ENCODE results near the gene EDN2.

Gene EDN2

GRCh38 chr1:41516168-41517061 lies 31.9 kb upstream of the EDN2 start:
- peak; percentile 58 for DNase-seq

DNA sequence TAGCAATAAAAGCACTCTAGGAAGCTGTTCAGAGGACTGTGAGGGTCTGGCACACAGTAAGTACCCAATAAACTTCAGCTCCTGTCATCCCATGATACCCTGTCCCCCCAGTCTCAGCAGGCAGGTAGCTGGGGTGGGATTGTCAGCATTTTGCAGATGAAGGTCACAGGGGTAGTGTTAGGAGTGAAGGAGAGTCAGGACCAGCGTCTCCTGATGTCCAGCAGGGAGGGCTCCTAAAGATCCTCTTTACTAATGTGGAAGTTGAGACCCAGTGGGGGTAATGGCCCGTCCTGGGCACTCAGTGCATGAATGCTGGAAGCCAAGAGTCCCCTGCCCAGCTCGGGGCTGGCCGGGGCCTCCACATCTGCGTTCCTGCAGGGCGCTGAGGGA lies 31.3 kb upstream of the EDN2 start:
- no peak for DNase-seq

GRCh38 chr1:41515131-41515678 lies 30.7 kb upstream of the EDN2 start:
- no peak for DNase-seq

GRCh38 chr1:41514381-41514780 lies 29.9 kb upstream of the EDN2 start:
- no peak for DNase-seq

DNA sequence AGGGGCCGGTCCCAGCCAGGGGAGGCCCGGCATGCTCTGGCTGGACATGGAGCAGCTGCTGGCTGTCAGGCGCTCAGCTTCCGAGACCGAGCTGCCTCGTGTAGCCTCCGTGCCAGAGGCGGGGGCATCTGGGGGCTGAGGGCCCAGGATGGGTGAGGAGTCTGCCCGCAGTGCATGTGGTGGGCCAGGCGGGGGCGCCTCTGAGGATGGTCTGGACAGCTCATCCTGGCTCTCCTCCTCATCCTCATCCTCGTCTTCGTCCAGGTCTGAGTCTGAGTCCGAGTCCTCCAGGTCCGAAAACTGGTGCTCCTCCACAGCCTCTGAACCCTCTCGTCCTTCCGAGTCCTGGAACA lies 28.9 kb upstream of the EDN2 start:
- DNase-seq = no peak

- DNase-seq = no peak
These were observed 28.4 kb upstream of the EDN2 start for GRCh38 chr1:41512701-41513382.

DNA sequence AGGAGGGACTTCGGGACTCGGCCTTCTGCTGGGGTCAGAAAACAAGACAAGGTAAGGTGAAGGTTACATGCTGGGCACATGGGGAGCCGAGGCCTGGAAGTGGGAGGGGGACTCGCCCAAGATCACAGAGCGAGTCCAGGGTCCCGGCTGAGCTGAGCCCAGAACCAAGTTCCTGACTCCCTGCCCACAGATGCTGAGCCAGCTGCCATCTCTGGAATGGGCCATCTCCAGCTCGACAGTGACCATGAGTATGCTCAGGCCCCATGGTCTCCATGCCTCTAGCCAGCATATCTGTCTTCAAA lies 26.7 kb upstream of the EDN2 start:
- no peak for DNase-seq

DNA sequence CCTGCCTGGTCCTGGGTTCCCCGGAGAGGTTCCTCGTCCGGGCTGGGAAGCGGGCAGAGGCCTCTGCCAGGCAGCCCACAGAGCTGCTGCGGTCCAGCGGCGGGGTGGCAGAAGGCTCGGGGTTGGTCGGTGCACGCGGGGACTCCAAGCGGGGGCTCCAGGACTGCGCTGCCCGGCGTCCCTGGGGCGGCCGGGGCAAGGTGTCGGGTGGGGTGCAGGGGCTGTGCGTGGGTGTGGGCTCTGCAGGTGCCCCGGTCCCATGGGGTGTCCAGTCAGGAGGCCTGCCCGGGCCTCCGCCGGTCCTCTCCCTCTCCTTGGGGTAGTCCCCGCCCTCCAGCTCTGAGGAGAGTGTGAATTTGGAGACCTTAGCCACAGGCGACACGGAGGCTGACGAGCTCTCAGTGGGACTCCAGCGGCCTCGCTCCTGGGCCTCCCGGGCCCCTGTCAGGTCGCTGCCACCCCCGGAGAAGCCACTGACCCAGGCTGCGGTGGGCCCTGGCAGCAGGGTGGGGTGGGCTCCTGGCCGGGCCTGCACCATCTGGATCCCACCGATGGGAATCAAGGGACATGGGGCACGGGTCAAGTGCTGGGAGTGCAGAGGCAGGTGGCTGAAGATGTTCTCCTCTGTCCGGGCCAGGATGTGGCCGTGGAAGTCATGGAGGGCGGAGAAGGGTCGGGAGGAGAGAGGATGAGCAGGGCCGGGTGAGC lies 26.2 kb upstream of the EDN2 start:
- DNase-seq = no peak

DNA sequence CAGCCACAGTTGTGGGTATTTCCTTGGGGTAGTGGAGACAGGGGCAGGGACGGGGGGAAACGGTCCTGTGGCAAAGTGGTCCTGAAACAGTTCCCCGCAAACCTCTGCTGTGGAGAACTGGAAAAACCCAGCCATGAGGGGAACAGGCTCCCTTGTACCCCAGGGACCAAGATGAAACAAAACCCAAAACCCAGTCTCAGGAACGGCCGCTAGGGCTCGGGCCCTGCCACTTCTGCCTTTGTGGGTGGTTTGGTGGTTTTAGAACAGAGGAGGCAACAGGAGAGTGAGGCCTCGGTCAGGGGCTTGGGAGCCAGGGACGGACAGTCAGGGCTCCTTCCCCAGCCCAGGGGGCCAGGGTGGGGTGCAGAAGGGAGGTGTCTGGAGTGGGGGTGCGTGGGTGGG lies 24.8 kb upstream of the EDN2 start:
- no peak for DNase-seq

DNA sequence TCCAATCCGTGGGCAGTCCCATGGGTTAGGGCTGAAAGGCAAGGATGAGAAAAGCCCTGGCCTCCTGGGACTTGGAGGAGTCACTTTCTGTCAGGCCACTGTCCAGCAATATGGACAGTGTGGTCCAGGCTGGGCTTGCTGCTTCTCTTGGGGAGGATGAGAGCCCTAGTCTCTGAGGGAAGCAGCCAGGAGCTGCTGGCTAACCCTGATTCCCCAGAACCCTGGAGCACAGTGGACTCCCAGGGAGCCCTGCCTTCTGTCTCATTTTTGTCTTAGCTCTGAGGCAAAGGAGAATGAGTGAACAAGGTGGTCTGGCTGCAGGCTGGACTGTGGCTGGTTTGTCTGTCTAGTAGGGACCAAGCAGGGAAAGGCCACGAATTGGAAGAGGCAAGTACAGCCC lies 23.8 kb upstream of the EDN2 start:
- no peak for DNase-seq

DNA sequence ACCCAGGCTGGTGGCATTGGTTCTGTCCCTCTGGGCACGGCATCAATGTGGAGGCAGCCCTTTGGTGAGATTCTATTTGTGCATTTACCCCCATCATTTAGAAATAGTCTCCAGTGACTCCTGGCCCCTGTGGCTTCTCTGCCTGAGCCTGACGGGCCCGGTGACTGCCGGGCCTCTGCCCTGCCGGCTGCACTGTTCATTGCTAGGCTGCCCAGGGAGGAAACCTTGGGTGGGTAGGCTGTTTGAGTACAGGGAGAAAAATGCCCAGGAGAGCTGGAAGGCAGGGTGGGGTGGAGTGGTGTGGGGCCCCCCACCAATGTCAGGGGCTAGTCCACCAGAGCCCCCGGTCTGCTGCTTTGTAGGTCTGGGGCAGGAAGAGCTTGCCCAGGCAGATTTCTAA lies 23.4 kb upstream of the EDN2 start:
- DNase-seq = no peak

DNA sequence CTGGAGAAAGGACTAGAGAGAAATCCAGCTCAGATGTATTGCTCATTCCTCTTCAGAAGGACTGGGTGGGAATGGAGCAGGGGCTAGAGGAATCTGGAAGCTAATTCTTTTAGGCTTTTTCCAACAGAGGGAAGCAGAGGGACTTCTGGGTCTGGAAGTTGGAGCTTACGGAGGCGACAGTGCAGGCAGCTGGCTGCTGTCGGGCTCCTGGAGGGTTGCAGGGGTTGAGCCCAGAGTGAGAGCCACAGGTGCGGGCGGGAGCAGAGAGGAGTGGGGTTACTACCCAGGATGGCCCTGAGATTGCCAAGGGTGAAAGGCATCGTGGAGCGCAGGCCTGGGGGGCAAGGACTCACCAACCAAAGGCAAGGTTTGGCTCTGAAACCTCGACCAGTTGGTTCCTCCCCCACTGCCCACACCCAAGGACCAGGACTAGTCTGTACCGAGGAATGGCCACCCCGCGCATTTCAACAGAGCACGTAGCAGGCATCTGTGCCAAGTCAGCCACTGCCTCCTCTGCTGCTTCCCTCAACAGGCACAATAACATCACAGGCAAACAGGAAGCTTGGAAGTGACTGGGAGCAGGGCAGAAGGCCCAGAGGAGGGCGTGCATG lies 22.7 kb upstream of the EDN2 start:
- no peak for DNase-seq

- DNase-seq = no peak
These were observed 19.9 kb upstream of the EDN2 start for GRCh38 chr1:41504114-41505035.

- DNase-seq = no peak
These were observed 19.1 kb upstream of the EDN2 start for GRCh38 chr1:41503538-41504113.

DNA sequence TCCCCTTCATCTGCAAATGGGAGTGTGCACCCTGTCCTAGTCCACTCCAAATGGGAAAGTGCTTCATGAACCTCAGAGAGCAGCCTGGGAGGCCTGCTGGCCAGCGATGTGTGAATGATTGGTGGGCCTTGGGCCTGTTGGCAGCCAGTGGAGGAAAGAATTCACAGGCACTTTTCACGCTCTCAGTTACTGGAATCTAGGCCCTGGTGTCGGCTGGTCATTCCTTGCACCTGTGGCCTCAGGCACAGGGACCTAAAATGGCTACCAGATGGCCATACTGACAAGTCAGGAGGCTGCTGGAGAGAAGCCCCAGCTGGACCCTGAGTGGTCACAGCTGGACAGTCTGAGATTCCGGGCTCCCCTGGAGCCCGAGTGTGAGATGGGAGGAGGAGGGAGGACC lies 18.4 kb upstream of the EDN2 start:
- no peak for DNase-seq

DNA sequence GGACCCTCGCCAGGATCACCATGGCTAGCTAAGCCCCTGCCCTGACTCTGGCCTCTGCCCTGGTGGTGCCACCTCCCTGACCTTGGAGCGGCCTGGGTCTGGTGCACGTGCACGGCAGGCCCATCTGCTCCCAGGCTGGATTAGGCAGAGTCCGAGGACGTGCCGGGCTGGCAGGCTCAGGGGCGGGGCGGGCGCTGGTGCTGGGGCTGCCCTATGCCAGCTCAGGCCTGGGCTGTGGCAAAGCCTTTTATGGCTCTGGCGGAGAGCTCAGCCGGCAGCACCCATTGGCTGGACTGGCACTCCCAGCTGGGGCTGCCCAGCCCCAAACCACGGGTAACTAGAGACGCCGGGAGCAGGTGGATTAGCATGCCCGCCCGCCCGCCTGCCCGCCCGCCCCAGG lies 17.1 kb upstream of the EDN2 start:
- DNase-seq = no peak

DNA sequence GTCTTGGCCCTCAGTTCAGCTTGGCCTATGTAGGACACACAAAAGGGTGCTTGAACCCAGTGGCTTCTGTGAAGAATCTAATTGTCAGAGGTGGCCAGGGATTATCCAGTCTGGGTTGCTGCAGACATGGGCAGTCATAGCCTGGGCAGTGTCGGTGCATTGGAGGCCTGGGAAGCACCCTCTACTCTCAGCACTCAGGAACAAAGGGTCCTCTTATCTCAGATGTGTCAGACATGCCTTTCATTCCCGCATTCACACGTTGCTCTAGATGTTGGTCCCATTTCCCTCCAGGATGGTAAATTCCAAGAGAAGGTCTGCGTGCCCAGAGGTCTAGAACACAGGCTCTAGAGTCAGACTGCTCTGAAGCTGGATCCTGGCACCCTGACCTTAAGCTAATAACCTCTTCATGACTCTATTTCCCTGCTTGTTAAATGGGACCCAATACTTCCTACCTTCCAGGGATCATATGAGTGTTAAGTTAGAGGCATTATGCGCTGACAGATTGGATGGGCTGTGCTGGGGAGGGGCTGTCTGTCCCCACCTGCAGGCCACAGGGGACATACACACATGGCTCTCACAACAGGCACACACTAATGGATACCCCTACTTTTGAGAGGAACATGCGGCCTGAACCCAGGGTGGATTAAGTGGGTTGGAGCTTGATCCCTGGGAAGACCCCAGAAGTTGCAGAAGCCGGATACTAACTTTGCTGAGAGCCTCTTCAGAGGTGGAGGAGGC lies 16.5 kb upstream of the EDN2 start:
- DNase-seq = no peak

DNA sequence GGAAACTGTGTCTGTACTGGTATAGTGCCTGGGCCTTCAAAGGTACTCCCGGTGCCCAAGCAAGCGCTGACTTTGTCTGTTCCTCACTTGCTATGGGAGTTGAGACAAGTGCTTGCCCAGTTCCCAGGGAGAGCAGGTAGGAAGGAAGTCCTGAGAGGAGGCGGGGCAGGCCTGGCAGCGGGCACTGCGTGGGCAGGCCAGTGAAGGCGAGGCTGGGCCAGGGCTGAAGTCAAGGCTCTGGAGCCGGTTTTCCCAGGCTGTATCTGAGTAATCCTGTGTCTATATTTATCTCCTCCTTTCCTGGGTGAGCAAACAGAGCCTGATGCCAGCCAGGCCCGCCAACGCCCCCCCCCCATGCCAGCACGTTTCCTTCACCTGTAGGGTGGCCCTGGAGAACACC lies 15.9 kb upstream of the EDN2 start:
- DNase-seq = no peak

- no peak for DNase-seq
These were observed 15.1 kb upstream of the EDN2 start for GRCh38 chr1:41499591-41499990.

DNA sequence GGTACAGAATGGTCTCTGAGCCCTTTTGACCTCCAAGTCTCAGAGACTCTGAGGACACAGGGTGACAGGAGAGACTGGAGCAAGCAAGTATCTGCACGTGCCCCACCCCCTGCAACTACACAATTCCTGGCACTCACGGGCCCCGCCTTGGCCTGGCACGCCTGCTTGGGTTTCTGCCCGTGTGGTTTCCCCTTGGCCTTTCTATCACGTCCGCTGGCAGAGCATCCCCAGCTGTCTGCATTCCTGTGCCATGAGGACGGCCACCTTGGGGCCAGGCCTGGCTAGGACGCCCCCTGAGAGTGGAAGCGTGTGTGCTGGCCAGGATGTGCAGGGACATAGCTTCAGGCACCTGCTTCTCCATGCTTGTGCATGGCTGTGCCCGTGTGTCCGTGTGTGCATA lies 14.3 kb upstream of the EDN2 start:
- DNase-seq = no peak

GRCh38 chr1:41498391-41498790 lies 13.9 kb upstream of the EDN2 start:
- DNase-seq = no peak
